GM21447 (cell line): Measurements from ENCODE around the gene BRD3OS.
A peak's percentile ranks its signal among the peaks of the same experiment; 100 is the strongest.

Source experiments
- ATAC-seq: cut with Tn5 transposase; IDR thresholded peaks from one replicate; pipeline ENCODE4 v1.9.1; 2021; ENCODE audit not compliant: unreplicated experiment

The BRD3OS gene

GRCh38 chr9:134024828-134025605, at the start of gene BRD3OS:
Gene BRD3OS (plus strand): TSS chr9:134025481. CDS start chr9:134026748, 1,267 bp downstream.
- peak; percentile 65 for ATAC-seq

- ATAC-seq = no peak
Measured at GRCh38 chr9:133975511-133975910, 49.8 kb upstream of the BRD3OS start.

GRCh38 chr9:133976191-133976861, 49.0 kb upstream of the BRD3OS start:
- ATAC-seq = no peak

GRCh38 chr9:133976887-133977286, 48.4 kb upstream of the BRD3OS start:
- no peak for ATAC-seq

GRCh38 chr9:133977421-133978201, 47.7 kb upstream of the BRD3OS start:
- ATAC-seq = no peak

GRCh38 chr9:133978226-133978898, 46.9 kb upstream of the BRD3OS start:
- no peak for ATAC-seq

- ATAC-seq = no peak
Measured at GRCh38 chr9:133978899-133979272, 46.4 kb upstream of the BRD3OS start.

GRCh38 chr9:133979273-133979920, 45.9 kb upstream of the BRD3OS start:
- peak; percentile 71 for ATAC-seq

- ATAC-seq = no peak
Measured at GRCh38 chr9:133979921-133980863, 45.1 kb upstream of the BRD3OS start.

- ATAC-seq = no peak
Measured at GRCh38 chr9:133980864-133981588, 44.3 kb upstream of the BRD3OS start.

GRCh38 chr9:133981589-133981957, 43.7 kb upstream of the BRD3OS start:
- no peak for ATAC-seq

- no peak for ATAC-seq
Measured at GRCh38 chr9:133981958-133982681, 43.2 kb upstream of the BRD3OS start.

GRCh38 chr9:133982971-133983720, 42.1 kb upstream of the BRD3OS start:
- ATAC-seq = no peak

GRCh38 chr9:133986061-133986460, 39.2 kb upstream of the BRD3OS start:
- no peak for ATAC-seq

GRCh38 chr9:133986774-133987445, 38.4 kb upstream of the BRD3OS start:
- ATAC-seq = no peak

GRCh38 chr9:133987446-133987788, 37.9 kb upstream of the BRD3OS start:
- ATAC-seq = no peak
